GM18520 (cell line): Measurements from ENCODE around the gene PDLIM5.
"Not testable (repeated sequence)": the region's sequence is repeated elsewhere in the genome, so short reads cannot be mapped to it uniquely, and the experiment has no call there.

Experiments
- ATAC-seq: cut with Tn5 transposase; IDR thresholded peaks from one replicate; pipeline ENCODE4 v1.9.1; 2021; ENCODE audit not compliant: unreplicated experiment

The PDLIM5 gene

GRCh38 chr4:94639298-94639697 lies 187.6 kb downstream of the PDLIM5 start:
- ATAC-seq: no peak

GRCh38 chr4:94640151-94640550 lies 188.4 kb downstream of the PDLIM5 start:
- ATAC-seq: no peak

GRCh38 chr4:94641702-94642560 lies 190.2 kb downstream of the PDLIM5 start:
- ATAC-seq: no peak

DNA sequence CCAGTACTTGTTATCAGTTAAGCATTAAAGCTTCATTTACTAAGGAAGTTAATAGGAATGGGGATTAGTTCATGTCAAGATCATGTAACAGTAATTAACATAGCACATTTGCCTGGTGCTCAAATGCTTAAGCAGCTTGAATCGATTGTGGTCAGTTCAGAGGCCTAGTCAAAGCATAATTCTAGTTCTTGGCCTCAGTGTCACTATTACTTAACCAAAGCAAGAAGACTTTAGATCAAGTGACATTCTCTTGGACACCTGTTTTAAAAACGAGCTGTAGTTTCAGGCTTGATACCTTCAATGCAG lies 190.8 kb downstream of the PDLIM5 start:
- no peak for ATAC-seq

- ATAC-seq: no peak
Measured at GRCh38 chr4:94648699-94649098, 197.0 kb downstream of the PDLIM5 start.

GRCh38 chr4:94649381-94650133 lies 197.8 kb downstream of the PDLIM5 start:
- no peak for ATAC-seq

DNA sequence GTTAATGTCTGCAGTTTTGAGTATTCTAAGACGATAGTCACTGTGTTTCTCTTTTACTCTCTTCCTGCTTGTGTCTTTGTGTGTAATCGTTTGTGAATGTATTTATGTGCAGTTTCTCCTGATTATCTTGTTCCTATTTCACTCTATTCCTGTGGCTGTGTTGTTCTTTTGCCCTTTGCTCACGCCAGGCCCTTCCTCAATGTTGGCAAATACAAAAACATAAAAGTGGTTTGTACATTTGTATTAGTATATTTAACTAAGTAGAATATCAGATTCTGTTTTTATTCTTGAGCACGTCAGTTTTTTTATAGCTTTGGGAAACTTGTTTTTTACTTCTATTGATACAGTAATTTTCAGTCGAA lies 198.4 kb downstream of the PDLIM5 start:
- no peak for ATAC-seq

DNA sequence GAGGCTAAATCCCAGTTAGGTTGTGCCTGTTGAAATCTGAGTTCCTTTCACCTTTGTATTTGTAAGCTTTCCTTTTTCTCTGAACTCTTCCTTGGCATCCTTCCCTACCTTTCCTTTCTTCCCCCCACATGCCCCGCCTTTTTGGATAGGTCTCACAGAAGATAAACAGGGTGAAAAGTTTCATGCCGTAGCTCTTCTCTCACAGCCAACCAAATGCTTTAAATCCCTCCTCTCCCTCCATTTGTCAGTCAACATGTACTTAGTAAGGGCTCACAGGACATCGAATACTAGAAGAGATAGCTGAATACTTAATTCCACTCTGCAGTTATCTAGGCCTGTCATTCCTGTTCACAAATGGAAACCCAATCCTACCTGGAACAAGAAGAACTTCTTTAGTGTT lies 198.9 kb downstream of the PDLIM5 start:
- no peak for ATAC-seq

DNA sequence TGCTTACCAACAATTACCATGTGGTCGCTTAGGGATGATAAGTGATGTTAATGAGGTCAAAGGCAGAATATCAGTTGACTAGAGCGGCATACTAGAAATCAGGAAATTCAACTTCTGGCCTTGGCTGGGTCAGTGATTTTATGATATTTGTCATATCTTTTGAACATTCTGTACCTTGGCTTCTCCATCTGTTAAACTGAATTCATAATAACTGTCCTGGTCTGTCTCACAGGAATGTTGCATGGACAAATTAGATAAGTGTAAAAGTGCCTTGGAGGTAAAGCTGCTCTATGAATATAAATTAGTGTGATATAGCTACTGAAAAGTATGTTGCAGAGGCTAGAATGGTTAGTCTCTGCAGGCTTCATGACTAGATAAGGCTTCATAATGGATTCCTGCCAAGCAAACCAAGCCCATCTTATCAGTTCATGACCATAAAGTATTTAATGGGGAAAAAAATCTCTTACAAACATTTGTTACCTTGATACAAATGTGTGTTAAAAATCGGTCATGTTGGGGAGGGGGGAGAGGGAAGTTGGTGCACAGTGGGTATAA lies 201.4 kb downstream of the PDLIM5 start:
- ATAC-seq: no peak

DNA sequence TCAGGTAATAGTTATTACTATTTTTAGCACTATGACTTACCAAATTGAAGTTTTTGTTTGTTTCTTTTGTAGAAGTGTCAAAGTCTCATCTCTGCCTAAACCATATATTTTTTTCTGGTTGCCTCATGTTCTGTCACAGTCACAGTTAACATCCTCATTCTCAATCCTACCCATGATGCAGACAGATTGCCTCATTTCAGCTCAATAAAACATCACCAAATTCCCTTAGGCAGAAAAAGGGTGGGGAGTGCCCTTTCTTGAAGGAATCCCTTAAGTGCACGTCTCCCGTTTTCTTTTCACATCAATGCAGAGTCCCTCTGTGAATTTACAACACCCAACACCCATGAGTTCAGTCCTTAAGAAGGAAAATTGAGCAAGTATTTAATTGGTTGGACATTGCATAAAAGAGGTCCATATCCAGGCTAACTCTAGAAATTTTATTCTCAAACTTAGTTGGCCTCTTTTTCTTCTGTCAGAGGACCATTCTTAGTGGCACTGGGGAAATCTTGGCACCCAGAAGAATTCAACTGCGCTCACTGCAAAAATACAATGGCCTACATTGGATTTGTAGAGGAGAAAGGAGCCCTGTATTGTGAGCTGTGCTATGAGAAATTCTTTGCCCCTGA lies 202.4 kb downstream of the PDLIM5 start:
- ATAC-seq: no peak

DNA sequence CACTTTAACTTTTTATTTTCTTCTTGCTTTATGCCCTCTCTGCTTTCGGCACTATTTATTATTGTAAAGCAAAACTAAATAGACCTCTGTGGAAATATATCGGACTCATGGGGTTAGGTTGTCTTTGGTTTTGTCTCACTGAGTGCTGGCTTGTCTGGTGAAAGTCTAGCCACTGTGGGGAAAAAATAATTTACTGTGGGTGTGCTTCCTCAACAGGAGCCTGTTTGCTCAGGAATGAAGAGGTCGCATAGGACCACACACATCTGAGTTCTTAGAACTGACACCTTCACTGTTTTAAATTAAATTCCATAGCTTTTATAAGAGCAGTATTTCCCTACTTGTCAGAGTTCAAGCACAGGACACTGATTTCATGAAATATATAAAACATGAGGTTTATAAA lies 203.0 kb downstream of the PDLIM5 start:
- ATAC-seq: no peak

DNA sequence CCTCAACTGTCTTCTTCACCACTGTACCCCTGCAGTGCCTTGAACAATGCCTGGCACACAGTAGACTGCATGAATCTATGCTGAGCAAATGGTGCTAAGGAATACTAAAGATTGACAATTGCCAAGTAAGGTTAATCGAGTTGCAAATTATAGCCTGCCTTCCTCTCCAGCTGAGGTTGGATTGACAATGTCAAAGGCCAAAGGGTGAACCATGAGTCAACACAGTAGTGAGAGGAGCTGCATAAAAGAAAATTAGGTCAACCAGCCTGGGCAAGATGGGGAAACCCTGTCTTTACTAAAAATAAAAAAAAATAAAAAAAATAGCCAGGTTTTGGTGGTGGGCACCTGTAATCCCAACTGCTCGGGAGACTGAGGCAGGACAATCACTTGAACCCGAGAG lies 208.9 kb downstream of the PDLIM5 start:
- peak; percentile 56 for ATAC-seq

DNA sequence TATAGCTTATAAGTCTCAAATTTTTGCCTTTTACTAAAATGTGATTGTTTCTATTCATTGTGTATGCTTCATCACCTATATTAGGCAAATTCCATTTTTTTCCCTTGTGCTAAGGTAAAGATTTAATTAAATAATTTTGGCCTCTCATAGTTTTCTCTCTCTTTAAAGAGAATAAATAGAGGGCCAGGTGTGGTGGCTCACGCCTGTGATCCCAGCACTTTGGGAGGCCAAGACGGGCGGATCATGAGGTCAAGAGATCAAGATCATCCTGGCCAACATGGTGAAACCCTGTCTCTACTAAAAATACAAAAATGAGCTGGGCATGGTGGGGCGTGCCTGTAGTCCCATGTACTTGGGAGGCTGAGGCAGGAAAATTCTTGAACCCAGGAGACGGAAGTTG lies 213.3 kb downstream of the PDLIM5 start:
- not testable (repeated sequence) for ATAC-seq

- no peak for ATAC-seq
Measured at GRCh38 chr4:94665500-94666404, 214.0 kb downstream of the PDLIM5 start.

DNA sequence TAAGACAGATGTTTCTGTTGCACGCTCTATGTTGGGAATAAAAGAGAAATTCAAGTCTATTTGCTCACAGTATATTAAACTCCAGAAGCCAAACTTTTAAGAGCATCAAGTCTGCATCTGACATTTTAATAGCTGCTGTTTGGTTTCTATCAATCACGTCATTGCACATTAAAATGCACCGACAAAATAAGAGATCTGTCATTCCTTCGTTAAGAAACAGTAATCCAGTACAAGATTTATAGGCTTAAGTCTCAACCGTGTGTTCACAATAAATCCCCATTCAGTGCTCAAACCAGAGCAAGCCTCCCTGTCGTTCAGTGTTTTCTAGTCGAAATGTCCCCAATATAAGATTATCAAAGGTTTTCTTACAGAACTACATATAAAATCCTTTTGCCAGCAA lies 217.0 kb downstream of the PDLIM5 start:
- no peak for ATAC-seq

- no peak for ATAC-seq
Measured at GRCh38 chr4:94669672-94670664, 218.2 kb downstream of the PDLIM5 start.

DNA sequence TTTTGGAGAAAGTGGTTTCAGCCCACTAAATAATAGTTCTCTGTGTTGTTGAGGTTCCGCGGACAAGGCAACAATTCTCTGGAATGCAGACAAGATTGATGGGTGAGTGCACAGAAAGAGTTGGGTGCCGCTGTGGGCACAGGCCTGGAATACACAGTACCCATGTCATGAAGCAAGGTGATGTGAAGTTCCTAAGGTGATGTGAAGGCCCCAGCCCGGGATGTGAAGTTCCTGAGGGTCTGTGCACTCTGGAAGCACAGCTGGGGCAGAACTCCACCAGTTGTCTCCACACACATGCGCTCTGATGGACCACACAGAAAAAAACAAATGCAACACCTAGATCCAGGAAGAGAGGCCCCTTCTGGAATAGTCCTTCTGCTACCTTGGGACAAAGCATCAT lies 219.4 kb downstream of the PDLIM5 start:
- no peak for ATAC-seq

GRCh38 chr4:94673961-94674360 lies 222.2 kb downstream of the PDLIM5 start:
- no peak for ATAC-seq

DNA sequence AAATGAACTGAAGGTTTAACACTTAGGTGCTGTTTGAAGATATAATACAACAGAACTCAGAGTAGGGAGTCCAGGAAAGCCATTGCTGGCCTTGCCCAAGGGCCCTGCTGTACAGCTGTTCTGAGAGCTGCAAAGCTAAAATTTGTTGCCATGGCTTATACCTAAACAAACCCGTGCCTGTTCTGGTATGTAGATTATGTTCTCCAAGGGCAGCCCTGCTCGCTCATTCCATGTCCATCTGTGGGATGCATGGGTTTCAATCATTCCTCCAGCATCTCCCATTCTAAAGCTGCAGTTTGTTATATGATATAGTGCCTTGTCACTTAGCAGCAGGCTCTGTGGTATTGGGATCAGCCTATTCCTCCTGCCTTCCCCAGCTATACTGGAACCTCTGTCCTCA lies 225.2 kb downstream of the PDLIM5 start:
- ATAC-seq: no peak

DNA sequence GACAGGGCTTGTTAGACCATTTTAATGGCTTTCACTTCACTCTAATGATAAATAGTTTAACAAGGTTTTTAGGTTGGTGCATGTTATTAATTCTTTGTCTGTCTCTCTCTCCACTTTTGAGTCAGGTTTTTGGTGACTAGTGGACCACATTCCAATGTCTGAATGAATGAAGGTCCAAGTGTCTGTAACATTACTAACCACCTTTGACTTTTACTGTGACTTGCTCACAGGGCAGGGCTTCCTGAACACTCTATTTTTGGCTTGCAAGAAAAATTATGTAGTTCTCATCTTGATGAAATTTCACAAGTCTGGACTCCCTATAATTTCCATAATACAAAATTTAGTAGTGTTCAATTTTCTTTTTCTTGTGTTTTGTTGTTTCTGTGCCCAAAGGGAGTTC lies 227.2 kb downstream of the PDLIM5 start:
- no peak for ATAC-seq
